Activated naive CD8-positive, alpha-beta T cell treated with anti-CD3 and anti-CD28 coated beads, Interleukin-2, amount 10 ng/mL, durations not matched to agents 7 days and 5 days (primary cell): ENCODE data around the gene MOSMO. TPM values are rescaled to one million over a fixed set of nuclear protein-coding genes. Genes with fewer than 3 reads are reported as not detected.
"Not testable (repeated sequence)": the region's sequence is repeated elsewhere in the genome, so short reads cannot be mapped to it uniquely, and the experiment has no call there.

ENCODE experiments used
- ATAC-seq: fragments of 150-1000 bp; cut with Tn5 transposase; one replicate; pipeline ENCODE4 v1.10.0; 2021; ENCODE audit warnings: low read depth, moderate library complexity
- POLR2A ChIA-PET: fragments of 350-600 bp; sonication (Branson Sonifier 250); formaldehyde crosslinking; loops from one replicate; lab custom pipeline; 2021; ENCODE audit warnings: antibody characterized with exemption; lab: Charles Lee
- DNase-seq: peaks from one replicate; pipeline ENCODE4 v3.0.0; 2021
- H3K27ac Mint-ChIP-seq: one replicate; pipeline ENCODE4 v1.8.0; 2022; ENCODE audit warnings: mild to moderate bottlenecking, mixed read lengths
- H3K27me3 Mint-ChIP-seq: one replicate; pipeline ENCODE4 v1.8.0; 2022; ENCODE audit warnings: mild to moderate bottlenecking, moderate library complexity, mixed read lengths
- H3K36me3 Mint-ChIP-seq: one replicate; pipeline ENCODE4 v1.8.0; 2021; ENCODE audit warnings: mild to moderate bottlenecking, mixed read lengths
- H3K4me1 Mint-ChIP-seq: one replicate; pipeline ENCODE4 v1.8.0; 2021; ENCODE audit warnings: mixed read lengths
- H3K4me3 Mint-ChIP-seq: one replicate; pipeline ENCODE4 v1.8.0; 2022; ENCODE audit warnings: mild to moderate bottlenecking, moderate library complexity, mixed read lengths
- H3K9me3 Mint-ChIP-seq: one replicate; pipeline ENCODE4 v1.8.0; 2021; ENCODE audit warnings: mixed read lengths
- total RNA-seq, 2 experiments: library from RNA; stranded (reverse); gene quantifications; one replicate each; pipeline ENCODE4 v1.2.3, GENCODE V29; 2021

The MOSMO gene
- total RNA-seq, 2 experiments from 2014 or later, result 11.6 to 14.7 TPM

- H3K4me3 Mint-ChIP-seq, result no peak overlapping the region
- DNase-seq (no peak), ATAC-seq (no peak)
- no peaks in the 10 kb centered on the region for H3K9me3 Mint-ChIP-seq
- no peaks in the 10 kb centered on the region for H3K4me1 Mint-ChIP-seq
- H3K27me3 Mint-ChIP-seq, result no peaks in the 10 kb centered on the region
- H3K36me3 Mint-ChIP-seq, result no peaks in the 10 kb centered on the region
- POLR2A ChIA-PET, result no interaction called here
- H3K27ac Mint-ChIP-seq, result no peak overlapping the region
Measured at GRCh38 chr16:22124583-22125284, 116.8 kb downstream of the MOSMO start.

GRCh38 chr16:22126037-22126558, 118.2 kb downstream of the MOSMO start:
- DNase-seq (no peak), ATAC-seq (no peak)
- no peaks in the 10 kb centered on the region for H3K4me1 Mint-ChIP-seq
- POLR2A ChIA-PET, result no interaction called here
- no peak overlapping the region for H3K27ac Mint-ChIP-seq
- H3K27me3 Mint-ChIP-seq, result no peaks in the 10 kb centered on the region
- no peaks in the 10 kb centered on the region for H3K9me3 Mint-ChIP-seq
- H3K36me3 Mint-ChIP-seq, result no peaks in the 10 kb centered on the region
- no peak overlapping the region for H3K4me3 Mint-ChIP-seq

GRCh38 chr16:22128537-22128936, 120.6 kb downstream of the MOSMO start:
- POLR2A ChIA-PET, H3K27ac Mint-ChIP-seq, H3K27me3 Mint-ChIP-seq, H3K36me3 Mint-ChIP-seq, ATAC-seq, DNase-seq, H3K4me1 Mint-ChIP-seq, H3K9me3 Mint-ChIP-seq, H3K4me3 Mint-ChIP-seq: not testable (repeated sequence)

- no peak overlapping the region for H3K4me3 Mint-ChIP-seq
- H3K36me3 Mint-ChIP-seq, result no peaks in the 10 kb centered on the region
- no peaks in the 10 kb centered on the region for H3K9me3 Mint-ChIP-seq
- no peaks in the 10 kb centered on the region for H3K4me1 Mint-ChIP-seq
- H3K27me3 Mint-ChIP-seq, result no peaks in the 10 kb centered on the region
- POLR2A ChIA-PET, result no interaction called here
- no peak for DNase-seq
- no peak for ATAC-seq
- H3K27ac Mint-ChIP-seq, result no peak overlapping the region
Measured at GRCh38 chr16:22130528-22130927, 122.6 kb downstream of the MOSMO start.

- POLR2A ChIA-PET, result interaction anchor here (0.7 kb wide), 1 partner anchor 119 kb away, joined by 3 read pairs; no protein-coding TSS in a partner anchor
- Mint-ChIP-seq H3K4me1 (no peaks in the 10 kb centered on the region), H3K9me3 (no peaks in the 10 kb centered on the region), H3K27ac (no peak overlapping the region), H3K36me3 (no peaks in the 10 kb centered on the region), H3K27me3 (peaks cover 3% of the 10 kb centered on the region), H3K4me3 (no peak overlapping the region)
- no peak for DNase-seq
- ATAC-seq, result no peak
Measured at GRCh38 chr16:22132801-22133200, 124.9 kb downstream of the MOSMO start.

Other genes starting within 250 kb of the MOSMO start
- gene NPIPB4, start 150.4 kb upstream of the MOSMO start, total RNA-seq, result 100 to 1,000 TPM; 237 to 255 TPM
- gene UQCRC2, start 54.8 kb upstream of the MOSMO start, total RNA-seq, result 100 to 1,000 TPM; 216 to 221 TPM
- gene PDZD9, start 7.0 kb upstream of the MOSMO start, total RNA-seq, result not detected
- under 1 TPM; 0.42 to 0.51 TPM for gene VWA3A, start 84.4 kb downstream of the MOSMO start, total RNA-seq
- gene SDR42E2, start 154.4 kb downstream of the MOSMO start, total RNA-seq, result under 1 TPM; 0.23 to 0.44 TPM
- 10 to 100 TPM; 25.7 to 26.1 TPM for gene EEF2K, start 198.2 kb downstream of the MOSMO start, total RNA-seq